ENCODE data around the gene KRTAP3-1.
"Not testable (repeated sequence)": the region's sequence is repeated elsewhere in the genome, so short reads cannot be mapped to it uniquely, and the experiment has no call there.

KRTAP3-1 gene

GRCh38 chr17:41015454-41015853 is 6.5 kb upstream of the KRTAP3-1 start:
- no peak for DNase-seq (ENCODE audit: low read depth)

GRCh38 chr17:41013606-41014005 is 4.7 kb upstream of the KRTAP3-1 start:
- no peak for DNase-seq (ENCODE audit: low read depth)

- no peak for DNase-seq (ENCODE audit: low read depth)
Measured at GRCh38 chr17:41013181-41013580, 4.3 kb upstream of the KRTAP3-1 start.

- DNase-seq (ENCODE audit: low read depth): no peak
Measured at GRCh38 chr17:41012326-41013120, 3.6 kb upstream of the KRTAP3-1 start.

- DNase-seq (ENCODE audit: low read depth): no peak
Measured at GRCh38 chr17:41010441-41010840, 1.5 kb upstream of the KRTAP3-1 start.

- DNase-seq (ENCODE audit: low read depth): no peak
Measured at GRCh38 chr17:41009936-41010335, 1.0 kb upstream of the KRTAP3-1 start.

- no peak for DNase-seq (ENCODE audit: low read depth)
Measured at GRCh38 chr17:41009301-41009760, 403 bp upstream of the KRTAP3-1 start.

GRCh38 chr17:41004397-41004796 is 4.5 kb downstream of the KRTAP3-1 start:
- DNase-seq (ENCODE audit: low read depth): no peak

- no peak for DNase-seq (ENCODE audit: low read depth)
Measured at GRCh38 chr17:41003926-41004325, 5.0 kb downstream of the KRTAP3-1 start.

- DNase-seq (ENCODE audit: low read depth): no peak
Measured at GRCh38 chr17:41002814-41003213, 6.1 kb downstream of the KRTAP3-1 start.

- no peak for DNase-seq (ENCODE audit: low read depth)
Measured at GRCh38 chr17:41001795-41002194, 7.1 kb downstream of the KRTAP3-1 start.

GRCh38 chr17:40999563-40999962 is 9.4 kb downstream of the KRTAP3-1 start, which contains the start of gene KRTAP3-2:
Gene KRTAP3-2 (minus strand): TSS chr17:40999906. CDS start chr17:40999853, 53 bp downstream.
- not testable (repeated sequence) for DNase-seq (ENCODE audit: low read depth)

- DNase-seq (ENCODE audit: low read depth): no peak
Measured at GRCh38 chr17:40997361-40997760, 11.6 kb downstream of the KRTAP3-1 start.

GRCh38 chr17:40996829-40997228 is 12.1 kb downstream of the KRTAP3-1 start:
- no peak for DNase-seq (ENCODE audit: low read depth)

GRCh38 chr17:40995116-40995515 is 13.8 kb downstream of the KRTAP3-1 start:
- no peak for DNase-seq (ENCODE audit: low read depth)

GRCh38 chr17:40993839-40994238 is 15.1 kb downstream of the KRTAP3-1 start, which contains the start of gene KRTAP3-3:
Gene KRTAP3-3 (minus strand): TSS chr17:40994164. CDS start chr17:40994097, 67 bp downstream.
- no peak for DNase-seq (ENCODE audit: low read depth)

GRCh38 chr17:40993084-40993483 is 15.8 kb downstream of the KRTAP3-1 start:
- no peak for DNase-seq (ENCODE audit: low read depth)

GRCh38 chr17:40992666-40993065 is 16.3 kb downstream of the KRTAP3-1 start:
- DNase-seq (ENCODE audit: low read depth): no peak

GRCh38 chr17:40986920-40987319 is 22.0 kb downstream of the KRTAP3-1 start:
- no peak for DNase-seq (ENCODE audit: low read depth)

GRCh38 chr17:40984226-40984625 is 24.7 kb downstream of the KRTAP3-1 start, which contains the start of gene KRT40:
Gene KRT40 (minus strand): TSS chr17:40984326. CDS start chr17:40984273, 53 bp downstream.
- no peak for DNase-seq (ENCODE audit: low read depth)

GRCh38 chr17:40981115-40981514 is 27.8 kb downstream of the KRTAP3-1 start:
- DNase-seq (ENCODE audit: low read depth): no peak

GRCh38 chr17:40980596-40980995 is 28.3 kb downstream of the KRTAP3-1 start:
- DNase-seq (ENCODE audit: low read depth): no peak

- no peak for DNase-seq (ENCODE audit: low read depth)
Measured at GRCh38 chr17:40980117-40980516, 28.8 kb downstream of the KRTAP3-1 start.

All from activated T-cell treated with anti-CD3 and anti-CD28 coated beads for 24 hours (primary cell).